Heart right ventricle (tissue), 16 donors: Measurements from ENCODE around the gene CHST13. TPM values are rescaled to one million over a fixed set of nuclear protein-coding genes. Genes with fewer than 3 reads are reported as not detected.

Source experiments
- ATAC-seq, 8 donors: fragments of 200-7000 bp; cut with Tn5 transposase; one replicate each; pipeline ENCODE4 v1.9.1; 2020; ENCODE audit warnings: mild to moderate bottlenecking in 8 of 8, moderate library complexity in 8 of 8, moderate number of reproducible peaks in 1 of 8
- DNase-seq, 2 donors: peaks; one replicate each; pipeline ENCODE4 v3.0.0-alpha.2; 2020
- H3K27ac ChIP-seq, 10 donors: fragments of 200-600 bp; sonication (generic) in 2 of 10; one replicate each; pipeline versions ENCODE4 v1.5.0 to v1.8.0; 2020 to 2022; ENCODE audit warnings: mild to moderate bottlenecking in 3 of 10
- H3K27me3 ChIP-seq, 7 donors: fragments of 200-600 bp; one replicate each; pipeline ENCODE4 v1.8.0; 2021 to 2022; ENCODE audit warnings: mild to moderate bottlenecking in 2 of 7
- H3K36me3 ChIP-seq, 9 donors: fragments of 200-600 bp; sonication (generic) in 1 of 9; one replicate each; pipeline versions ENCODE4 v1.5.0 to v1.8.0; 2020 to 2022; ENCODE audit warnings: mild to moderate bottlenecking in 2 of 9
- H3K4me1 ChIP-seq, 9 donors: fragments of 200-600 bp; sonication (generic) in 1 of 9; one replicate each; pipeline versions ENCODE4 v1.5.0 to v1.8.0; 2020 to 2022; ENCODE audit warnings: mild to moderate bottlenecking in 4 of 9
- H3K4me3 ChIP-seq, 10 donors: fragments of 200-600 bp; sonication (generic) in 2 of 10; one replicate each; pipeline versions ENCODE4 v1.5.0 to v1.8.0; 2020 to 2022; ENCODE audit warnings: mild to moderate bottlenecking in 7 of 10, moderate library complexity in 2 of 10
- H3K9me3 ChIP-seq, 11 donors: fragments of 200-600 bp in 10 of 11; sonication (generic) in 2 of 11; one replicate each; pipeline versions ENCODE4 v1.5.0 to v1.8.0; 2013 to 2022; ENCODE audit warnings: mild to moderate bottlenecking in 2 of 11, control low read depth in 1 of 11, moderate library complexity in 1 of 11
- CTCF ChIP-seq, 9 donors: fragments of 200-600 bp; sonication (generic) in 2 of 9; IDR thresholded peaks; one replicate each; pipeline versions ENCODE4 v1.5.0 to v1.8.0; 2021 to 2022; ENCODE audit warnings: antibody characterized with exemption in 9 of 9, mild to moderate bottlenecking in 5 of 9, moderate library complexity in 1 of 9
- WGBS, 2 donors: extraction: QIAGEN DNeasy Blood & Tissue Kit; methylation state at CpG; one replicate each; pipeline ENCODE4 v1.1.7; 2013; ENCODE audit warnings: inconsistent platforms in 1 of 2; 5-methylcytosine and 5-hydroxymethylcytosine counted together
- intact Hi-C, 10 donors: fragments of 100-400 bp; cut with DNase I; formaldehyde crosslinking; loops; one replicate each; pipeline versions ENCODE4 v1.11.1 to v1.14.2; 2022
- polyA plus RNA-seq, 2 donors: library from polyadenylated mRNA; stranded (reverse); fragments of 200-250 nt; gene quantifications; one replicate each; pipeline ENCODE4 v1.2.3, GENCODE V29; 2013
- total RNA-seq, 10 donors: library from RNA; stranded (reverse); fragmentation: NEBNext Ultra II Directional in 3 of 10; extraction: Animal tissue kit (Norgen Biotek cat#: 25700) in 3 of 10; gene quantifications; one replicate each; pipeline versions ENCODE4 v1.2.1 to v1.2.4, GENCODE V29; 2021 to 2023
- donor health status: Arrhythmogenic right ventricular cardiomyopathy.
- donor health status: ischemic (EF 13 %, LVEDD 7.1; RV severe dilation, severe dysfunction).
- donor health status: healthy with polysubstance abuse.
- donor health status: DM: no; HTN: yes; CAD: no.
- donor health status: DM: no; HTN: no; CAD: no.
- donor health status: ischemic (EF 25% LVEDD 6.9; RV normal size, moderate dysfunction).
- donor health status: ischemic (EF 25% LVEDD 5.7; RV mildly dilated, moderate dysfunction).
- donor health status: healthy.
- donor health status: DM: yes; HTN: yes; CAD: no.
- donor health status: Ischemic cardiomyopathy.
- donor health status: ischemic (EF 35%, LVEDD 5.7; RV mildly dilated, moderate dysfunction).
- donor health status: nonischemic (EF 11% LVEDD 7.7; RV severe dilation, severe dysfunction).
- donor health status: DM: yes; HTN: yes; CAD: no.
- donor health status: PGD.
- donor health status: ischemic (EF 29% LVEDD 5.4; RV normal size, mild dysfunction).
- donor health status: nonischemic (EF 23%, LVEDD 6.1; RV moderate dilation, normal function).

CHST13 gene
- total and polyA plus RNA-seq, 12 donors = 0.12 to 1.2 (median 0.43) TPM

- 10 to 11% methylated on average over 28 to 31 of the region's 31 CpGs for WGBS, 2 donors
- H3K27me3 ChIP-seq = peaks cover 0 to 24% (median 16%) of the 10 kb centered on the region in 7 donors
- H3K9me3 ChIP-seq = no peaks in the 10 kb centered on the region
- H3K4me3 ChIP-seq = peak overlapping the region; percentile 14 to 59 (median 48)
- peaks cover 2 to 34% (median 15%) of the 10 kb centered on the region in 9 donors for H3K4me1 ChIP-seq
- peak overlapping the region in 2 of 10 donors; percentile 15 to 80 for H3K27ac ChIP-seq
- H3K36me3 ChIP-seq = no peaks in the 10 kb centered on the region
- intact Hi-C loops = loop anchor here in 7 of 10 donors (5.0 to 10.0 kb wide), 5 partner anchors 43 to 1023 kb away; no protein-coding TSS in a partner anchor
- no peak for TF ChIP-seq CTCF (IDR thresholded peaks at IDR 0.05)
- no peak for DNase-seq
- peak in 5 of 8 donors; percentile 3 to 15 (median 11) for ATAC-seq
These were observed 554 bp downstream of the CHST13 start for GRCh38 chr3:126524429-126524988.

DNA sequence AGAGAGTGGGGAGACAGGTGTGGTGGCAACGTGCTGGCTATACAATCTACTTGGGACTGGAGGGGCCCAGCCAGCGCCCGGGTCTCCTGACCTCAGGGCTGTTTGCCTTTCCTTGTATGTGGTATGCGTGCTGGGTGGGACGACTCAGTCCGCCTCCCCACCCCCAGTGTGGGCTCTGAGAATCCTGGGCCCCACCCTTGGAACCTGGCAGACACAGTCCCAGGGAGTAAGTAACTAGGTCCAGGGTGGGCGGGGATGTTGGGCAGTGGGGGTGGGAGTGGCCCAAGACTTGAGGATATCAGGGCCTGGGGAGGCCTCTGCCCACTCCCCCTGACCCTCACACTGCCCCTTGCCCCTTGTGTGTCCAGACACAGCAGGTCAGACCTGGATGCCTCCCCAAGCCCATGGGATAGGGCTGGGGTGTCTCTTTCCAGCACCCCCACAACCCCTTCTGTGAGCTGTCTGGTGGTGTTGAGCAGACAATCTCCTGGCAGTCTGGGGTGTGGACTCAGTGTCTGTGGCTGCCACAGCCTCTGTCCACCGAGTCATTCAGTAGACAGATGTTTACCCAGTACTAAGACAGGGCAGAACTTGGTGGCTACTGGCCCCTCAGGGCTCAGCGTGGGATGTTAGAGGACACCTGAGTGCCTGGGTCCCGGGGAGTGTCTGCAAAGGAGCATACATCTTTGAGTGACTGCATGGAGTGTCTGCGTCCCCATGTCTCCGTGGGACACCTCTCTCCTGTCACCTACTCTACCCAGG is 1.3 kb downstream of the CHST13 start:
- H3K4me1 ChIP-seq = peaks cover 2 to 41% (median 22%) of the 10 kb centered on the region in 9 donors
- no peaks in the 10 kb centered on the region for H3K9me3 ChIP-seq
- no peak for DNase-seq
- 77 to 83% methylated on average over 12 of the region's 12 CpGs for WGBS, 2 donors
- ATAC-seq = no peak
- H3K4me3 ChIP-seq = peak overlapping the region in 1 of 10 donors; percentile 59
- intact Hi-C loops = loop anchor here in 6 of 10 donors (5.0 to 10.0 kb wide), 4 partner anchors 42 to 1020 kb away; no protein-coding TSS in a partner anchor
- H3K27ac ChIP-seq = no peak overlapping the region
- peaks cover 0 to 24% (median 16%) of the 10 kb centered on the region in 7 donors for H3K27me3 ChIP-seq
- no peaks in the 10 kb centered on the region for H3K36me3 ChIP-seq
- no peak for TF ChIP-seq CTCF (IDR thresholded peaks at IDR 0.05)

- TF ChIP-seq CTCF (IDR thresholded peaks at IDR 0.05) = no peak
- ATAC-seq (no peak), DNase-seq (no peak)
- Histone ChIP-seq H3K27ac (no peak overlapping the region), H3K4me1 (peaks cover 2 to 49% (median 30%) of the 10 kb centered on the region in 9 donors), H3K4me3 (no peak overlapping the region), H3K9me3 (no peaks in the 10 kb centered on the region), H3K36me3 (no peaks in the 10 kb centered on the region), H3K27me3 (peaks cover 0 to 24% (median 16%) of the 10 kb centered on the region in 7 donors)
- intact Hi-C loops = loop anchor here in 6 of 10 donors (5.0 to 10.0 kb wide), 4 partner anchors 41 to 1019 kb away; no protein-coding TSS in a partner anchor
- 83 to 84% methylated on average over 8 of the region's 8 CpGs for WGBS, 2 donors
These were observed 2.1 kb downstream of the CHST13 start for GRCh38 chr3:126525853-126526667.

- Histone ChIP-seq H3K9me3 (no peaks in the 10 kb centered on the region), H3K36me3 (no peaks in the 10 kb centered on the region), H3K4me1 (peaks cover 2 to 51% (median 30%) of the 10 kb centered on the region in 9 donors), H3K27ac (no peak overlapping the region), H3K4me3 (no peak overlapping the region), H3K27me3 (peaks cover 0 to 24% (median 16%) of the 10 kb centered on the region in 7 donors)
- ATAC-seq = no peak
- intact Hi-C loops = loop anchor here in 6 of 10 donors (5.0 to 10.0 kb wide), 4 partner anchors 41 to 1018 kb away; no protein-coding TSS in a partner anchor
- 83 to 87% methylated on average over 7 of the region's 7 CpGs for WGBS, 2 donors
- no peak for DNase-seq
- TF ChIP-seq CTCF (IDR thresholded peaks at IDR 0.05) = no peak
These were observed 2.7 kb downstream of the CHST13 start for GRCh38 chr3:126526668-126527005.
